Measurements from ENCODE around the gene FHOD3.

FHOD3 gene

DNA sequence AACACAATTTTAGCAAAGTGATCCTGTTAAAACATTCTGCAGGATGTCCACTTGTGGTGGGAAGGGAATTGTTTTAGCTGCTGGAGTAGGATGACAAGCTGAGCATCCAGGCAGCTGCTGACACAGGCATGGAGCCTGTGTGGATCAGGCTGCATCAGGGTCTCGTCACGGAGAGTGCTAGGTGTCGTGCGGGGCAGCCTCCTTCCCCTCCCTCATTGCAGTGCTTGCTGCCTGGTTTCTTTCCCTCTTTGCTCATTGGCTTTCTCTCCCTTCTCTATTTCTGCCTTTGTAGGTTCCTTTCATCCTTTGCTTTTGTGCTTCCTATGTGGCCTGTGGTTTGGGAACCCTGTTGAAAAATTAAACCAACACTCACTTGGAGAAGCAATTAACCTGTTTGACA lies 358.4 kb downstream of the FHOD3 start:
- no peak for DNase-seq (ENCODE audit: low read depth in 2 of 2)

DNA sequence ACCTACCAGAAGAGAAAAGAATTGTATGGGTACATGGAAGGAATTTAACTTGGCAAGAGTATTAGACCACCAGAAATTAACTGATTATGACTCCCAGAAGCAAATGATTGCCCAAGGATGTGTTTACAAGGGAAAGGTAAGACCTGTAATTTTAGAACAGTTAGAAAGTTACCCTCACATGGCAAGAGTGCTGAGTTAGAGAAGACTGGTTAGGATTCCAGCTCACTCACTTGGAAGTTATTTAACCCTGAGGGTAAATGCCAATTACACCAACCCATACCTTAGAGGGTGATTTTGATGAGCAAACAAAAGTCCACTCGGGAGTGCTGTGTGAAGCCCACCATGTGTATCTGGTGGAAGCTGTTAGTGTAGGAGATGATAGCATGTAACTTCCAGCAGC lies 361.1 kb downstream of the FHOD3 start:
- DNase-seq (ENCODE audit: low read depth in 2 of 2) = no peak

DNA sequence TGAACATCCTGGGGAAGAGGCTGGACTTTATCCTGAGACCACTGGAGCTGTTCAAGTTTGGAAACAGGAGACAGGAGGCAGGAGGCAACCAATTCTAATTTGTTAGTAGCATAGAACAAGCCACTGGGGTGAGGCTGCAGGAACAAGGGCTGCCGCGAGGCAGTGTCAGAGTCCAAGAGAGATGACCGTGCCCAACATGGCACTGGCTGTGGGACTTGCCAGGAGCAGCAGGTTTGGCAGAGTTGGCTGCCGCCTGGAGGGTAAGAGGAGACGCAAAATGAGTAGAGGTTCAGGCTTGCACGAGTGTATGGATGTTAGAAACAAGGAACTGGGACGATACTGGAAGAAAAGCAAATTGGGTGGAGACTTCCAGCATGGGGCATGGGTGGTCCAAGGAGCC lies 362.8 kb downstream of the FHOD3 start:
- no peak for DNase-seq (ENCODE audit: low read depth in 2 of 2)

DNA sequence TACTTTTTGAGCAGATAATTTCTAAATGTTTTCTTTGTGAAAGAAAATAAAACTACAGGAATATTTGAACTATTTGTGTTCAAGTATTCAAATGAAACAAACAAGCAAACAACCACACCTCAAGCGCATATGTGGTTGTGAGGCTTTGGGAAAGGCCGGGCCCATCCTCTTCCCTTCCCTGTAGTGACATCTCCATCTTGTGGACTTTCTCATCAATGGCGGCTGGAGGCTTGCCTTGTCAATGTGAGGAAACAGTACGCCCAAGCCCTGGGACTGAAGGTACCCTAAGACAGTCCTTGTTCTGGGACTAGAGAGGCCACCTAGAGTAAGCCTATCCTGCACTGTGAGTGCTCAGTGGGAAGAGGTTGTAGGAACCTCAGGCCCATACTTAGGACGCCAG lies 364.5 kb downstream of the FHOD3 start:
- DNase-seq (ENCODE audit: low read depth in 2 of 2) = no peak

DNA sequence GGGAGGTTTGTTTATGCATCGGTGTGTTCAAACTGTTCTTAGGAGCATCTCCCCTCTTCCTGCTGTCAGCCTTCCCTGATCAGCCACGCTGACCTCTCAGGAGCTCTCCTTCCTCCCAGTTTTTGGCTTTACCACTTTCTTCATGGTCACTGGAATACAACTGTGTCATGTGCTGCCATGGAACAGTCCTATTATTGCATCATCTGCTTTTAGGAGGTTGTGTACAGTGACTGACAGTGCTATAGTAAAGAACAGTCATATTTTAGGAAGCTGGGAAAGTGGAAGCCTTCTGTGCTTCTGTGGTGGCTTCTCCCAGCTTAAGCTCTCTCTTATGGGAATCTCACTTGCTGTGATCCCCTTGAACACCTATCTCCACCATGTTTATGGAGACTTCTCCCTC lies 365.8 kb downstream of the FHOD3 start:
- DNase-seq (ENCODE audit: low read depth in 2 of 2) = no peak

DNA sequence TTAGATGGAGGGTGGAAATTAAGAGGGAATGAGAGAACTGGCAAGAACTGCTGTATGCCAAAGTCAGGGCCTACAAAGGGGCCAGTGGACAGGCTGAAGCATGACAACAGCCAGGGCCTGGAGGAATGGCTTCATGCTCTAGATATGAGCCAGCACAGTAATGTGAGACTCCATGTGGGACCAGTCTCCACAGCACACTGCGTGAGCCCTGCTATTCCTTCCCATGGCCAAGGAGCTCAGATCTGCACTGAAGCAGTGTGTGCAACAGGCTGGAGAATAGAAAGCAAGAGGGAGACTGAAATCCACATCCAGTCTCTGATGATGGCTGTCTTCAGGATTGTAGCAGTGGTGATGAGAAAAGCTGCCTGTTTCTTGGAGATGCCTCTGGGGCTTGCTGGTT lies 368.4 kb downstream of the FHOD3 start:
- no peak for DNase-seq (ENCODE audit: low read depth in 2 of 2)

GRCh38 chr18:36667811-36668210 lies 370.3 kb downstream of the FHOD3 start:
- DNase-seq (ENCODE audit: low read depth in 2 of 2) = no peak

- no peak for DNase-seq (ENCODE audit: low read depth in 2 of 2)
Observed at GRCh38 chr18:36668349-36668748, 370.8 kb downstream of the FHOD3 start.

- no peak for DNase-seq (ENCODE audit: low read depth in 2 of 2)
Observed at GRCh38 chr18:36672437-36673344, 375.2 kb downstream of the FHOD3 start.

DNA sequence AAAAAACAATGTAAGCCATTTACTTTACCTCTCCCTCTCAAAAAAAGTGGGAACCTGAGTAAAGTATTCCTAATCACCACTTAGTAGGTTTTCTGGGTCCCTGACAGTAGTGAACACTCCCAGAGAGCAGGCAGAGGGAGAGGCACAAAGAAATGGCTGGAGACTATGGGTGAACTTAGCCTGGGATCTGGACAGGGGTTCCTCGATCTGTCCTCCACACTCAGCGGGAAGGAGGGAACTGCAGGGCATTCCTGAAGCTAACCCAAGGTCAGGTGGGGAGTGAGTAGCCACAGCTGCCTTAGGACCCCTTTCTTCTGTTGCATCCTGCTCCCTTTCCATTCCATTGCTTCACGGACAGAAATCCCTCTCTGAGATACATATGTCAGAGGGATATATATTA lies 375.9 kb downstream of the FHOD3 start:
- DNase-seq (ENCODE audit: low read depth in 2 of 2) = no peak

DNA sequence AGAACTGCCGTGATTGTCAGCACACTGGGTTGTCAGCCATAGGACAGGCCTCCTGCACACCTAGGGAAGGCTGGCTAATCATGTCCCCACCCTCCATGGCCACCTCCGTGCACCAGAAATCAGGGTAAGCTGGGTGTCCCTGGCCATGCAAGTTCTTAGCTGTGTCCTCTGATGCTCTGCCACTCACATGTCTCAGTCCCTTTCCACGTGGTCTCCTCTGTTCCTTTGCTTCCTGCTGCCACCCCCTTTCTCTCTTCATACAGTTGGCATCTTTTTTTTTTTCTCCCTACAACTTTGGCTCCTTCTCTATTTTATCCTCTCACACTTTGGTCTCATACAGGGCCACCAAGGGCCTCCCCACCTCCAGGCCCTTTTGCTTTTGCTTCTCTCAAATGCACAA lies 377.6 kb downstream of the FHOD3 start:
- no peak for DNase-seq (ENCODE audit: low read depth in 2 of 2)

GRCh38 chr18:36675542-36675941 lies 378.0 kb downstream of the FHOD3 start:
- DNase-seq (ENCODE audit: low read depth in 2 of 2) = no peak

- no peak for DNase-seq (ENCODE audit: low read depth in 2 of 2)
Observed at GRCh38 chr18:36676629-36677028, 379.1 kb downstream of the FHOD3 start.

DNA sequence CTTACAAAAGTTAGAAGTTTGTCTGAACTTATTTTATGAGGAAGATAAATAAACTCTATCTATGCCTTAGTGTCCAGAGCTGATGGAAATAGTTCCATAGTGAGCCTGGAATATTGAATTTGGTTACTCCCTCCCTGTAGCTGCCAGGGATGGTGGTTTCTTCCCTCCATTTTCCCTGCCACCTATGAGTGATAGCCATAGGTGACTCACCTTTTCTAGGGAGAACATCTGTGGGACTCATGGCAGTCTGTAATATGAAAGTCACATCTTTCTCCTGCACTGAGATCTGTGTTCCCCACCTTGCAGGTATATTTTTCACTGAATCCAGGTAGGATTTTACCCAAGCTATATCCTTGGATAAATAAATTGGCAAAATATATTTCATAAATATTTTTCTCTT lies 382.5 kb downstream of the FHOD3 start:
- no peak for DNase-seq (ENCODE audit: low read depth in 2 of 2)

- no peak for DNase-seq (ENCODE audit: low read depth in 2 of 2)
Observed at GRCh38 chr18:36685580-36685979, 388.1 kb downstream of the FHOD3 start.

- peak; percentile 31 to 37 for DNase-seq (ENCODE audit: low read depth in 2 of 2)
Observed at GRCh38 chr18:36688020-36688965, 390.8 kb downstream of the FHOD3 start.

DNA sequence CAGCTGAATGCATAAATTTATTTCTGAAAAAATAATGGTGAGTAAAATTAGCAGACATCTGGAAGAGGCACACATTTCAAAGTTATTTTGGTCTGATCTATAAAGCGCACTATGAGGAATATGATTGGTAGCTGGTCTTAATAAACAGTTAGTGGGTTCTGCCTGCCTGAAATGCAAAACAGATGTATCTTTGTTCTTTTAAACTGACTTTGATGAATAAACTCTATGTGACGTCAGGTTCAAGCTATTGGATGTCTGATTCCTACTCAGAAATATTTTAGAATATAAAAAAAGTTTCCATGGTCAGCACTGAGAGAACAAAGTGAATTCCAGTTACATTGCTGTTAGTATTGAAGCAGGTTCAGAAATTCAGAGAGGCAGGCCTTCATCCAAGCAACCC lies 394.9 kb downstream of the FHOD3 start:
- DNase-seq (ENCODE audit: low read depth in 2 of 2) = no peak

- DNase-seq (ENCODE audit: low read depth in 2 of 2) = no peak
Observed at GRCh38 chr18:36692921-36693332, 395.4 kb downstream of the FHOD3 start.

DNA sequence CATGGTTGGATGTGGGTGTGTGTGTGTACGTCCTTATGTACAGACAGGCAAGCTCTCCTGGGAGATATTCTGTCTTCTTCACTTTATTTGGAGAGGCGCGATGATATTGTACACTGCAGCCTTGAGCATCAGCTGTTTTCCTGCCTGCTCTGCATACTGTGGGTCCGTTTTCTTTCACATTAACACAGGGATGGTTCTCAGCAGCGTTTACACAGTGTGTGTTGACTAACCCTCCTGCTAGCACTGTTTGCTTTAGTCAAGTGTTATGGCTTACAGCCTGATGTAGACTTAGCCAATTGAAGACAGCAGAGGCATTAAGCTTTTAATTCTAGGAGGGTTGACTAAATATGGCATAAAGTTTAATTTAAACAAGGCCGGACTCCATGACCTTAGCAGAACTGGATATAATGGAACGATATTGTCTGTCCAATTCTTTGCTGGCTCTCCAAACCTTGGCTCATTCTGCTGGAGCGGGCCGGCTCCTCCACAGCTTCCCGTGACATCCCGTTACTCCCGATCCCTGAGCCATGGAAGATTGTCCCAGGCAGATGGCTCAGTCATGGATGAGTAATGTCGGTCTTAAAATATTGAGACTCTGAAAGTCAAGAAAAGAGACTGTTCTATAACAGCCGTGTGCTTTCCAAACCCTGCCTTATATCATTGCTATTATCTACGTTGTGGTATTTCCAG lies 396.6 kb downstream of the FHOD3 start:
- no peak for DNase-seq (ENCODE audit: low read depth in 2 of 2)

- DNase-seq (ENCODE audit: low read depth in 2 of 2) = no peak
Observed at GRCh38 chr18:36695806-36696205, 398.3 kb downstream of the FHOD3 start.

GRCh38 chr18:36697905-36698304 lies 400.4 kb downstream of the FHOD3 start:
- DNase-seq (ENCODE audit: low read depth in 2 of 2) = no peak

- DNase-seq (ENCODE audit: low read depth in 2 of 2) = no peak
Observed at GRCh38 chr18:36700955-36701354, 403.4 kb downstream of the FHOD3 start.

Data from stimulated activated CD4-positive, alpha-beta T cell treated with anti-CD3 and anti-CD28 coated beads, Interleukin-4, amount 100 ng/mL, for 48 hours (primary cell).